GM18502 (cell line): ENCODE results near the gene MRPS7.
"Not testable (repeated sequence)": the region's sequence is repeated elsewhere in the genome, so short reads cannot be mapped to it uniquely, and the experiment has no call there.

ENCODE experiments used
- ATAC-seq: cut with Tn5 transposase; IDR thresholded peaks from one replicate; pipeline ENCODE4 v1.9.1; 2021; ENCODE audit warnings: mild to moderate bottlenecking; ENCODE audit not compliant: unreplicated experiment, poor library complexity

Gene MRPS7

GRCh38 chr17:75242461-75243042 is 19.1 kb upstream of the MRPS7 start:
- ATAC-seq, result no peak

GRCh38 chr17:75244133-75244866 is 17.4 kb upstream of the MRPS7 start:
- ATAC-seq, result no peak

- no peak for ATAC-seq
Observed at GRCh38 chr17:75245011-75245410, 16.7 kb upstream of the MRPS7 start.

GRCh38 chr17:75246404-75246803 is 15.3 kb upstream of the MRPS7 start:
- ATAC-seq, result no peak

- ATAC-seq, result no peak
Observed at GRCh38 chr17:75249564-75249963, 12.1 kb upstream of the MRPS7 start.

GRCh38 chr17:75250009-75250471 is 11.6 kb upstream of the MRPS7 start:
- peak; percentile 88 for ATAC-seq

GRCh38 chr17:75252039-75252816 is 9.5 kb upstream of the MRPS7 start:
- ATAC-seq, result no peak

GRCh38 chr17:75255954-75256698 is 5.6 kb upstream of the MRPS7 start:
- ATAC-seq, result not testable (repeated sequence)

GRCh38 chr17:75257228-75257627 is 4.5 kb upstream of the MRPS7 start:
- not testable (repeated sequence) for ATAC-seq

- peak; percentile 24 for ATAC-seq
Observed at GRCh38 chr17:75260641-75261335, 891 bp upstream of the MRPS7 start.

GRCh38 chr17:75262112-75262606 is 480 bp downstream of the MRPS7 start:
- no peak for ATAC-seq

GRCh38 chr17:75263055-75263454 is 1.4 kb downstream of the MRPS7 start:
- no peak for ATAC-seq

GRCh38 chr17:75265614-75266315 is 4.1 kb downstream of the MRPS7 start:
- ATAC-seq, result no peak

GRCh38 chr17:75266316-75267152 is 4.9 kb downstream of the MRPS7 start:
- ATAC-seq, result no peak

GRCh38 chr17:75267153-75267410 is 5.4 kb downstream of the MRPS7 start:
- no peak for ATAC-seq

- ATAC-seq, result no peak
Observed at GRCh38 chr17:75267411-75268232, 5.9 kb downstream of the MRPS7 start.

- ATAC-seq, result no peak
Observed at GRCh38 chr17:75269844-75270217, 8.2 kb downstream of the MRPS7 start.
